ENCODE results near the gene CALCOCO2.

GRCh38 chr17:48856122-48856821 is 25.4 kb downstream of the CALCOCO2 start:
- TF ChIP-seq CTCF (IDR thresholded peaks at IDR 0.05) (no peak), POLR2A (IDR thresholded peaks at IDR 0.05) (no peak), EP300 (IDR thresholded peaks at IDR 0.05; ENCODE audit: low read depth) (no peak), POLR2AphosphoS5 (IDR thresholded peaks at IDR 0.05) (no peak)

Measured in transverse colon (tissue), 4 donors.